ENCODE results near the gene CNOT4.

DNA sequence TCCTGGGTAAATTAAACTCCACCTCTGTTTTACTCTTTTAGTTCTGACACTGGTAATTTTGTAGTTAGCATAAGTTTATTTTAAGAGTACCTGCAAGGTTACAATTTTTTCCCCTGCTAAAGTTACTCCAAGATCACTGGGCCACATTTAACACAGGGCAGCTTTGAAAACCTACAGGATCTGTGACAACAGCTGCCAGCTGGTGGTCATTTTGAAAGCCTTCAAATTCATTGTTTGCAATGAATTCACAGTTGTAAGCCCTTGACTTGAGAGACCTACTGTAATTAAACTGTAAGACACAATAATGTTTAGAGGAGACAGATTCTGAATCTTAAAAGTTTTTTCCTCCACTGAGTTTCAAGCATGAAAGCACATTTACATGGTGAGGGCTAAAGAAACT lies 129.6 kb downstream of the CNOT4 start:
- TF ChIP-seq, protein P1, sequence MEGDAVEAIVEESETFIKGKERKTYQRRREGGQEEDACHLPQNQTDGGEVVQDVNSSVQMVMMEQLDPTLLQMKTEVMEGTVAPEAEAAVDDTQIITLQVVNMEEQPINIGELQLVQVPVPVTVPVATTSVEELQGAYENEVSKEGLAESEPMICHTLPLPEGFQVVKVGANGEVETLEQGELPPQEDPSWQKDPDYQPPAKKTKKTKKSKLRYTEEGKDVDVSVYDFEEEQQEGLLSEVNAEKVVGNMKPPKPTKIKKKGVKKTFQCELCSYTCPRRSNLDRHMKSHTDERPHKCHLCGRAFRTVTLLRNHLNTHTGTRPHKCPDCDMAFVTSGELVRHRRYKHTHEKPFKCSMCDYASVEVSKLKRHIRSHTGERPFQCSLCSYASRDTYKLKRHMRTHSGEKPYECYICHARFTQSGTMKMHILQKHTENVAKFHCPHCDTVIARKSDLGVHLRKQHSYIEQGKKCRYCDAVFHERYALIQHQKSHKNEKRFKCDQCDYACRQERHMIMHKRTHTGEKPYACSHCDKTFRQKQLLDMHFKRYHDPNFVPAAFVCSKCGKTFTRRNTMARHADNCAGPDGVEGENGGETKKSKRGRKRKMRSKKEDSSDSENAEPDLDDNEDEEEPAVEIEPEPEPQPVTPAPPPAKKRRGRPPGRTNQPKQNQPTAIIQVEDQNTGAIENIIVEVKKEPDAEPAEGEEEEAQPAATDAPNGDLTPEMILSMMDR (IDR thresholded peaks at IDR 0.05): no peak
- TF ChIP-seq POLR2A (IDR thresholded peaks at IDR 0.05): no peak
